H9 (cell line): ENCODE results near the gene PPP1R13B. TPM values are rescaled to one million over a fixed set of nuclear protein-coding genes. Genes with fewer than 3 reads are reported as not detected.
A peak's percentile ranks its signal among the peaks of the same experiment; 100 is the strongest.

Source experiments
- DNase-seq: peaks from one replicate; pipeline ENCODE4 v3.0.0-alpha.2; 2017
- H2AFZ ChIP-seq: one replicate; pipeline ENCODE4 v1.6.1; 2013; ENCODE audit warnings: mild to moderate bottlenecking, low read length, control low read depth, moderate library complexity
- H2AK5ac ChIP-seq: 2 replicates; pipeline ENCODE4 v1.6.1; 2013; ENCODE audit warnings: low read length, control low read depth, mixed read lengths; ENCODE audit not compliant: insufficient read length
- H2BK120ac ChIP-seq: one replicate; pipeline ENCODE4 v1.6.1; 2013; ENCODE audit warnings: low read depth, mild to moderate bottlenecking, low read length, control low read depth, inconsistent platforms; ENCODE audit not compliant: poor library complexity, severe bottlenecking
- H2BK12ac ChIP-seq: 2 replicates; pipeline ENCODE4 v1.6.1; 2013; ENCODE audit warnings: low read length, control low read depth, mixed read lengths, low read depth; ENCODE audit not compliant: insufficient read length
- H2BK15ac ChIP-seq: 2 replicates; pipeline ENCODE4 v1.6.1; 2013; ENCODE audit warnings: low read depth, low read length, control low read depth
- H2BK20ac ChIP-seq: one replicate; pipeline ENCODE4 v1.6.1; 2013; ENCODE audit warnings: low read depth, mild to moderate bottlenecking, low read length, control low read depth, inconsistent platforms; ENCODE audit not compliant: poor library complexity, severe bottlenecking
- H2BK5ac ChIP-seq: 2 replicates; pipeline ENCODE4 v1.6.1; 2013; ENCODE audit warnings: low read length, control low read depth, mixed read lengths; ENCODE audit not compliant: insufficient read length
- H3K14ac ChIP-seq: 2 replicates; pipeline ENCODE4 v1.6.1; 2013; ENCODE audit warnings: low read length, control low read depth; ENCODE audit not compliant: insufficient read depth
- H3K18ac ChIP-seq: 2 replicates; pipeline ENCODE4 v1.6.1; 2013; ENCODE audit warnings: low read depth, mild to moderate bottlenecking, mixed read lengths, low read length, control low read depth; ENCODE audit not compliant: insufficient read length
- H3K23ac ChIP-seq: 2 replicates; pipeline ENCODE4 v1.6.1; 2013; ENCODE audit warnings: low read length, control low read depth, mixed read lengths, low read depth; ENCODE audit not compliant: insufficient read length
- H3K23me2 ChIP-seq: 2 replicates; pipeline ENCODE4 v1.6.1; 2013; ENCODE audit warnings: low read depth, mild to moderate bottlenecking, mixed read lengths, low read length, control low read depth; ENCODE audit not compliant: insufficient read length, poor library complexity, severe bottlenecking
- H3K27ac ChIP-seq: 2 replicates; pipeline ENCODE4 v1.5.1; 2013; ENCODE audit warnings: low read length, control low read depth, mixed read lengths, low read depth; ENCODE audit not compliant: insufficient read length
- H3K27me3 ChIP-seq: 2 replicates; pipeline ENCODE4 v1.6.1; 2013; ENCODE audit warnings: low read length, control low read depth, inconsistent platforms; ENCODE audit not compliant: insufficient read depth
- H3K4ac ChIP-seq: 2 replicates; pipeline ENCODE4 v1.6.1; 2013; ENCODE audit warnings: low read depth, mild to moderate bottlenecking, control low read depth, inconsistent platforms, low read length, moderate library complexity
- H3K4me1 ChIP-seq: 2 replicates; pipeline ENCODE4 v1.6.1; 2013; ENCODE audit warnings: low read length, control low read depth, inconsistent platforms; ENCODE audit not compliant: insufficient read depth
- H3K4me2 ChIP-seq: 2 replicates; pipeline ENCODE4 v1.6.1; 2013; ENCODE audit warnings: low read length, control low read depth, mixed read lengths; ENCODE audit not compliant: insufficient read length, insufficient read depth
- H3K56ac ChIP-seq: 2 replicates; pipeline ENCODE4 v1.6.1; 2013; ENCODE audit warnings: low read depth, mild to moderate bottlenecking, mixed read lengths, low read length, control low read depth; ENCODE audit not compliant: insufficient read length
- H3K79me1 ChIP-seq: 2 replicates; pipeline ENCODE4 v1.6.1; 2013; ENCODE audit warnings: low read depth, mild to moderate bottlenecking, moderate library complexity, low read length, control low read depth, inconsistent platforms; ENCODE audit not compliant: insufficient read depth, poor library complexity, severe bottlenecking
- H3K79me2 ChIP-seq: 2 replicates; pipeline ENCODE4 v1.6.1; 2013; ENCODE audit warnings: low read length, control low read depth, inconsistent platforms; ENCODE audit not compliant: insufficient read depth
- H3K9ac ChIP-seq: 2 replicates; pipeline ENCODE4 v1.6.1; 2013; ENCODE audit warnings: low read length, control low read depth, mixed read lengths; ENCODE audit not compliant: insufficient read length; ENCODE audit errors: extremely low read depth
- H3K9me3 ChIP-seq: one replicate; pipeline ENCODE4 v1.6.1; 2013; ENCODE audit warnings: low read depth, low read length, inconsistent platforms; ENCODE audit not compliant: control insufficient read depth
- H3T11ph ChIP-seq: one replicate; pipeline ENCODE4 v1.6.1; 2013; ENCODE audit warnings: mild to moderate bottlenecking, low read length, control low read depth, inconsistent platforms
- H4K20me1 ChIP-seq: one replicate; pipeline ENCODE4 v1.6.1; 2013; ENCODE audit not compliant: control insufficient read depth, insufficient read length, insufficient read depth
- H4K5ac ChIP-seq: 2 replicates; pipeline ENCODE4 v1.6.1; 2013; ENCODE audit warnings: low read depth, mild to moderate bottlenecking, mixed read lengths, low read length, control low read depth; ENCODE audit not compliant: insufficient read length
- H4K8ac ChIP-seq: replicated peaks from 2 replicates; pipeline ENCODE4 v1.6.1; 2013; ENCODE audit warnings: low read length, control low read depth, mixed read lengths, low read depth; ENCODE audit not compliant: insufficient read length
- H4K91ac ChIP-seq: 2 replicates; pipeline ENCODE4 v1.6.1; 2013; ENCODE audit warnings: low read depth, mild to moderate bottlenecking, moderate library complexity, mixed read lengths, low read length, control low read depth; ENCODE audit not compliant: insufficient read length
- H3K27ac Mint-ChIP-seq, 3 experiments: 2 replicates in 2 of 3; 3 replicates in 1 of 3; pipeline ENCODE4 v1.8.0; 2020 to 2021; ENCODE audit warnings: mixed read lengths in 3 of 3, mild to moderate bottlenecking in 1 of 3, moderate library complexity in 1 of 3
- H3K27me3 Mint-ChIP-seq: 2 replicates; pipeline ENCODE4 v1.8.0; 2021; ENCODE audit warnings: low read depth, mild to moderate bottlenecking, moderate library complexity, mixed read lengths
- H3K36me3 Mint-ChIP-seq, 3 experiments: 2 replicates in 2 of 3; 3 replicates in 1 of 3; pipeline ENCODE4 v1.8.0; 2020 to 2021; ENCODE audit warnings: low read depth in 3 of 3, mixed read lengths in 3 of 3; ENCODE audit not compliant: insufficient read depth in 1 of 3
- H3K4me1 Mint-ChIP-seq, 2 experiments: 2 replicates each; pipeline ENCODE4 v1.8.0; 2020; ENCODE audit warnings: mixed read lengths in 2 of 2
- H3K4me3 Mint-ChIP-seq, 2 experiments: 2 replicates in 1 of 2; 3 replicates in 1 of 2; pipeline ENCODE4 v1.8.0; 2020 to 2021; ENCODE audit warnings: mild to moderate bottlenecking in 2 of 2, mixed read lengths in 2 of 2, moderate library complexity in 1 of 2
- H3K9me3 Mint-ChIP-seq, 2 experiments: 2 replicates in 1 of 2; 3 replicates in 1 of 2; pipeline ENCODE4 v1.8.0; 2020; ENCODE audit warnings: mild to moderate bottlenecking in 2 of 2, mixed read lengths in 2 of 2, moderate library complexity in 1 of 2
- WGBS: extraction: QIAGEN DNeasy Blood & Tissue Kit; methylation state at CpG from one replicate; pipeline ENCODE4 v1.1.7; 2013; ENCODE audit warnings: missing lambda C conversion rate, low lambda C conversion rate, mixed read lengths; ENCODE audit not compliant: insufficient read length; ENCODE audit errors: extremely low coverage; 5-methylcytosine and 5-hydroxymethylcytosine counted together
- total RNA-seq: library from RNA; stranded (reverse); gene quantifications from 2 replicates; pipeline ENCODE4 v1.2.1, GENCODE V29; 2021
- TF ChIP-seq, protein P1 (sequence below): fragments of 200-600 bp; sonication (generic); conservative IDR thresholded peaks from 3 replicates; pipeline ENCODE4 v1.8.0; 2021; ENCODE audit warnings: antibody characterized with exemption, mild to moderate bottlenecking

PPP1R13B gene
- total RNA-seq, 1 experiment from 2014 or later: 6.0 TPM

- H3K23ac ChIP-seq: no peak overlapping the region
- H2BK5ac ChIP-seq: no peak overlapping the region
- no peak overlapping the region for H2AK5ac ChIP-seq
- H3K9me3 Mint-ChIP-seq: no peaks in the 10 kb centered on the region
- no peak overlapping the region for H2BK120ac ChIP-seq
- no peak overlapping the region for H3K9ac ChIP-seq
- no peak overlapping the region for H3K27ac ChIP-seq
- H3K4me1 ChIP-seq: no peaks in the 10 kb centered on the region
- TF ChIP-seq, protein P1, sequence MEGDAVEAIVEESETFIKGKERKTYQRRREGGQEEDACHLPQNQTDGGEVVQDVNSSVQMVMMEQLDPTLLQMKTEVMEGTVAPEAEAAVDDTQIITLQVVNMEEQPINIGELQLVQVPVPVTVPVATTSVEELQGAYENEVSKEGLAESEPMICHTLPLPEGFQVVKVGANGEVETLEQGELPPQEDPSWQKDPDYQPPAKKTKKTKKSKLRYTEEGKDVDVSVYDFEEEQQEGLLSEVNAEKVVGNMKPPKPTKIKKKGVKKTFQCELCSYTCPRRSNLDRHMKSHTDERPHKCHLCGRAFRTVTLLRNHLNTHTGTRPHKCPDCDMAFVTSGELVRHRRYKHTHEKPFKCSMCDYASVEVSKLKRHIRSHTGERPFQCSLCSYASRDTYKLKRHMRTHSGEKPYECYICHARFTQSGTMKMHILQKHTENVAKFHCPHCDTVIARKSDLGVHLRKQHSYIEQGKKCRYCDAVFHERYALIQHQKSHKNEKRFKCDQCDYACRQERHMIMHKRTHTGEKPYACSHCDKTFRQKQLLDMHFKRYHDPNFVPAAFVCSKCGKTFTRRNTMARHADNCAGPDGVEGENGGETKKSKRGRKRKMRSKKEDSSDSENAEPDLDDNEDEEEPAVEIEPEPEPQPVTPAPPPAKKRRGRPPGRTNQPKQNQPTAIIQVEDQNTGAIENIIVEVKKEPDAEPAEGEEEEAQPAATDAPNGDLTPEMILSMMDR: peak; percentile 97
- H4K8ac ChIP-seq: no peak overlapping the region
- no peak overlapping the region for H2BK12ac ChIP-seq
- H3K27me3 Mint-ChIP-seq: no peaks in the 10 kb centered on the region; the same call in 1 of the 2 replicates
- no peak overlapping the region for H3K4me3 Mint-ChIP-seq
- H3K27ac Mint-ChIP-seq: no peak overlapping the region
- no peak overlapping the region for H4K5ac ChIP-seq
- H3K4ac ChIP-seq: no peak overlapping the region
- no peak overlapping the region for H3T11ph ChIP-seq
- H3K27me3 ChIP-seq: no peaks in the 10 kb centered on the region
- H2AFZ ChIP-seq: no peak overlapping the region
- no peak overlapping the region for H2BK15ac ChIP-seq
- H3K56ac ChIP-seq: no peak overlapping the region
- H3K4me1 Mint-ChIP-seq: no peaks in the 10 kb centered on the region
- no peak overlapping the region for H3K4me2 ChIP-seq
- no peaks in the 10 kb centered on the region for H3K9me3 ChIP-seq
- H3K14ac ChIP-seq: no peak overlapping the region
- no peaks in the 10 kb centered on the region for H3K79me2 ChIP-seq
- H3K36me3 Mint-ChIP-seq: no peaks in the 10 kb centered on the region
- no CpG with 5 or more reads among the region's 6 CpGs for WGBS
- DNase-seq: peak; percentile 64
- no peak overlapping the region for H2BK20ac ChIP-seq
- H3K23me2 ChIP-seq: no peaks in the 10 kb centered on the region
- H4K20me1 ChIP-seq: no peaks in the 10 kb centered on the region
- no peaks in the 10 kb centered on the region for H3K79me1 ChIP-seq
- no peak overlapping the region for H4K91ac ChIP-seq
- no peak overlapping the region for H3K18ac ChIP-seq
Observed at GRCh38 chr14:103808403-103809001, 38.9 kb downstream of the PPP1R13B start.
